Measurements from ENCODE around the gene CEP70.

DNA sequence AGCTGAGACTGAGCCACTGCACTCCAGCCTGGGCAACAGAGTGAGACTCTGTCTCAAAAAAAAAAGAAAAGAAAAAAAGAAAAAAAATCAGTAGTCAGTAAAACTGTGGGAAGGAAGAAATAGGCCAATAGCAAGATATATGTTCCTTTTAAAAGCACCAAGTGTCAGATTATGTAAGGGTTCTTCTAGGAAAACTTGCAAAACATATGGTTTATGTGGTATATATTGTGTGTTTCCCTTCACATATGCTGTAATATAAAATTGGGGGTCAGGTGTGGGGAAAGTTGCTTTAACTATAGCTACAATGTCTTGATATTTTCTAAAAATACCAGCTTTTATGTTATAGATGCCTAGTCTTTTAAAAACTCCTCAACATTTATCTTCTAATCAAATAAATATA is 95.1 kb downstream of the CEP70 start:
- TF ChIP-seq POLR2A (IDR thresholded peaks at IDR 0.05) (no peak), POLR2AphosphoS5 (IDR thresholded peaks at IDR 0.05) (no peak)
